ENCODE data around the gene GUCA1C. TPM values are rescaled to one million over a fixed set of nuclear protein-coding genes. Genes with fewer than 3 reads are reported as not detected.

Gene GUCA1C, protein sequence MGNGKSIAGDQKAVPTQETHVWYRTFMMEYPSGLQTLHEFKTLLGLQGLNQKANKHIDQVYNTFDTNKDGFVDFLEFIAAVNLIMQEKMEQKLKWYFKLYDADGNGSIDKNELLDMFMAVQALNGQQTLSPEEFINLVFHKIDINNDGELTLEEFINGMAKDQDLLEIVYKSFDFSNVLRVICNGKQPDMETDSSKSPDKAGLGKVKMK
- polyA plus RNA-seq (0.15 to 0.26 TPM (median 0.26 TPM) in 3 replicates), polyA minus RNA-seq (not detected in 3 replicates)
- polyA plus RNA-seq (2011; ENCODE audit: low read depth) = not detected
- 0.23 TPM in 1 of 2 replicates, not detected in the other for polyA plus RNA-seq (2011; cell fraction: cytosol; rRNA removed)
- not detected in 2 replicates for polyA plus RNA-seq (2011; cell fraction: nucleus; rRNA removed)
- not detected in 2 replicates for polyA plus RNA-seq (2012; ENCODE audit: low replicate concordance)
- not detected for polyA minus RNA-seq (2011; cell fraction: cytosol; rRNA and poly(A)+ RNA removed)
- not detected in 2 replicates for polyA minus RNA-seq (2011; cell fraction: nucleus; rRNA and poly(A)+ RNA removed)

DNA sequence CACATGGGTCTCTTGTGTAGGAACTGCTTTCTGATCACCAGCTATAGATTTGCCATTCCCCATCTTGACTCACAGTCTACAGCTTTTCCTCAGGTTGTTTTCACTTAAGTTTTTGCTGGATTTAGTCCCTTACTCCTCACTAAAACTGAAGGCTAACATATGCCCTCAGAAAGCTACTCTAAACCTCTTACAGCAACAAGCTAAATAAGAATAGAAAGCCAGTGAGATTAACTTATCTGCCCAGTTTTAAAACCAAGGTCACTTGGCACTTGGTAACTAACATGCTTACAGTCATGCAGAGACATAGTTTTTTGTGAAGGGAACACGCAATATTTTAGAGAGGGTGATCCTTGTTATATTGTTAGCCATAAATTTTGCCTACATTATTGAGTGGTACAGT lies at the start of gene GUCA1C:
Gene GUCA1C (minus strand): TSS at position 180 of the 400 bp plus-strand sequence. CDS start 117 bp downstream, at position 63.
- DNase-seq (ENCODE audit: low read depth, low spot score) = no peak
- no peaks in the 10 kb centered on the region for H3K27me3 ChIP-seq (ENCODE audit: control insufficient read depth, extremely low read depth, insufficient read depth, low read length)
- no peaks in the 10 kb centered on the region for H4K20me1 ChIP-seq (ENCODE audit: control insufficient read depth, extremely low read depth, insufficient read depth, low read length)
- no peaks in the 10 kb centered on the region for H3K79me2 ChIP-seq (ENCODE audit: control insufficient read depth, insufficient read depth, low read length)
- peak; percentile 77 for FAIRE-seq
- peak within 1 kb of the TSS; percentile 35 for H3K9ac ChIP-seq (ENCODE audit: control insufficient read depth, extremely low read depth, insufficient read depth, low read length)
- peak within 1 kb of the TSS; percentile 91 for H3K4me2 ChIP-seq (ENCODE audit: control insufficient read depth, extremely low read depth, insufficient read depth, low read depth, low read length)
- no peaks in the 10 kb centered on the region for H3K36me3 ChIP-seq (ENCODE audit: control insufficient read depth in 2 of 2, extremely low read depth in 1 of 2, insufficient read depth in 2 of 2, low read length in 2 of 2)
- TF ChIP-seq EZH2 (IDR thresholded peaks at IDR 0.05; ENCODE audit: low read length) = no peak
- TF ChIP-seq, protein P1, sequence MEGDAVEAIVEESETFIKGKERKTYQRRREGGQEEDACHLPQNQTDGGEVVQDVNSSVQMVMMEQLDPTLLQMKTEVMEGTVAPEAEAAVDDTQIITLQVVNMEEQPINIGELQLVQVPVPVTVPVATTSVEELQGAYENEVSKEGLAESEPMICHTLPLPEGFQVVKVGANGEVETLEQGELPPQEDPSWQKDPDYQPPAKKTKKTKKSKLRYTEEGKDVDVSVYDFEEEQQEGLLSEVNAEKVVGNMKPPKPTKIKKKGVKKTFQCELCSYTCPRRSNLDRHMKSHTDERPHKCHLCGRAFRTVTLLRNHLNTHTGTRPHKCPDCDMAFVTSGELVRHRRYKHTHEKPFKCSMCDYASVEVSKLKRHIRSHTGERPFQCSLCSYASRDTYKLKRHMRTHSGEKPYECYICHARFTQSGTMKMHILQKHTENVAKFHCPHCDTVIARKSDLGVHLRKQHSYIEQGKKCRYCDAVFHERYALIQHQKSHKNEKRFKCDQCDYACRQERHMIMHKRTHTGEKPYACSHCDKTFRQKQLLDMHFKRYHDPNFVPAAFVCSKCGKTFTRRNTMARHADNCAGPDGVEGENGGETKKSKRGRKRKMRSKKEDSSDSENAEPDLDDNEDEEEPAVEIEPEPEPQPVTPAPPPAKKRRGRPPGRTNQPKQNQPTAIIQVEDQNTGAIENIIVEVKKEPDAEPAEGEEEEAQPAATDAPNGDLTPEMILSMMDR (optimal IDR thresholded peaks at IDR 0.05 in 1 of 3, IDR thresholded peaks at IDR 0.05 in 1 of 3, conservative IDR thresholded peaks at IDR 0.05 in 1 of 3; ENCODE audit: extremely low read depth in 1 of 3, insufficient read depth in 2 of 3, low read length in 3 of 3) = no peak
- H3K9me1 ChIP-seq (ENCODE audit: control insufficient read depth, extremely low read depth, insufficient read depth, low read length) = no peaks in the 10 kb centered on the region
- H3K9me3 ChIP-seq (ENCODE audit: control insufficient read depth, low read depth, low read length) = no peaks in the 10 kb centered on the region
- H3K4me3 ChIP-seq (ENCODE audit: control insufficient read depth in 2 of 3, extremely low read depth in 1 of 3, insufficient read depth in 2 of 3, low read depth in 1 of 3, low read length in 3 of 3) = peak within 1 kb of the TSS in 2 of 3 experiments; percentile 44 to 46
- peak within 1 kb of the TSS; percentile 72 for H3K27ac ChIP-seq (ENCODE audit: control insufficient read depth, insufficient read depth, low read length)
- peaks cover 26% of the 10 kb centered on the region for H3K4me1 ChIP-seq (ENCODE audit: control insufficient read depth, extremely low read depth, insufficient read depth, low read length)
- dilution Hi-C loops (cut with MboI; ENCODE audit: extremely low pct_ligation_motif_present, low sequenced_read_pairs) = no loop called here
- peak within 1 kb of the TSS; percentile 92 for H2AFZ ChIP-seq (ENCODE audit: control insufficient read depth, low read length)

DNA sequence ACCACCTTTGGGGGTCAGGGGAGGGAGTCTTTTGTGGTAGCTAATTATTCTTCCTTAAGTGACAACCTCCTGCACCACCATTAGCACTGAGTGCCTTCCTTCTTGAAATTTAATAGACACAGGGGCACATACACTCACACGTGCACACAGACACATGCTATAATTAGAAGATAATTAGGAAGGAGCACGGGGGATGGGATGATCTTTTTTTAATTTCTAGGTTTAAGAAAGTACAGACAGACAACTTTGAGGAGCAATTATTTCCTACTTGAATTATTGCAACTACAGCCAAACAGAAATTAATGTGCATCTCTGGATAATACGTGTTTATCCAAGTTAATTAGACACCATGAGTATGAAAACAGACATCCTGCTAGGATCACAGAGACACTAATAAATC lies 44.8 kb upstream of the GUCA1C start:
- Histone ChIP-seq H3K4me3 (ENCODE audit: control insufficient read depth in 2 of 3, extremely low read depth in 1 of 3, insufficient read depth in 2 of 3, low read depth in 1 of 3, low read length in 3 of 3) (no peak overlapping the region), H2AFZ (ENCODE audit: control insufficient read depth, low read length) (no peak overlapping the region), H3K27me3 (ENCODE audit: control insufficient read depth, extremely low read depth, insufficient read depth, low read length) (no peaks in the 10 kb centered on the region), H3K27ac (ENCODE audit: control insufficient read depth, insufficient read depth, low read length) (no peak overlapping the region), H3K4me1 (ENCODE audit: control insufficient read depth, extremely low read depth, insufficient read depth, low read length) (no peaks in the 10 kb centered on the region), H3K9ac (ENCODE audit: control insufficient read depth, extremely low read depth, insufficient read depth, low read length) (no peak overlapping the region), H3K36me3 (ENCODE audit: control insufficient read depth in 2 of 2, extremely low read depth in 1 of 2, insufficient read depth in 2 of 2, low read length in 2 of 2) (no peaks in the 10 kb centered on the region), H3K79me2 (ENCODE audit: control insufficient read depth, insufficient read depth, low read length) (no peaks in the 10 kb centered on the region), H4K20me1 (ENCODE audit: control insufficient read depth, extremely low read depth, insufficient read depth, low read length) (no peaks in the 10 kb centered on the region), H3K9me1 (ENCODE audit: control insufficient read depth, extremely low read depth, insufficient read depth, low read length) (no peaks in the 10 kb centered on the region), H3K4me2 (ENCODE audit: control insufficient read depth, extremely low read depth, insufficient read depth, low read depth, low read length) (no peak overlapping the region), H3K9me3 (ENCODE audit: control insufficient read depth, low read depth, low read length) (no peaks in the 10 kb centered on the region)
- dilution Hi-C loops (cut with MboI; ENCODE audit: extremely low pct_ligation_motif_present, low sequenced_read_pairs) = no loop called here
- TF ChIP-seq, protein P1 (optimal IDR thresholded peaks at IDR 0.05 in 1 of 3, IDR thresholded peaks at IDR 0.05 in 1 of 3, conservative IDR thresholded peaks at IDR 0.05 in 1 of 3; ENCODE audit: extremely low read depth in 1 of 3, insufficient read depth in 2 of 3, low read length in 3 of 3) = no peak
- TF ChIP-seq EZH2 (IDR thresholded peaks at IDR 0.05; ENCODE audit: low read length) = no peak
- DNase-seq (ENCODE audit: low read depth, low spot score) (no peak), FAIRE-seq (no peak)
